GM10248 (cell line): Measurements from ENCODE around the gene CMIP.

Source experiments
- CTCF ChIA-PET: fragments of 300-600 bp; sonication (Branson Sonifier 250); formaldehyde crosslinking; extraction: SDS; loops from one replicate; lab custom pipeline; 2021; ENCODE audit warnings: antibody characterized with exemption; lab: Yijun Ruan, JAX
- POLR2A ChIA-PET: fragments of 350-650 bp; sonication (Branson Sonifier 250); formaldehyde crosslinking; extraction: SDS; loops from one replicate; lab custom pipeline; 2020; ENCODE audit warnings: antibody characterized with exemption; lab: Yijun Ruan, JAX
- DNase-seq: peaks from one replicate; pipeline ENCODE4 v3.0.0; 2012; ENCODE audit errors: extremely low spot score
- CTCF ChIP-seq: IDR thresholded peaks from 2 replicates; pipeline ENCODE4 v1.5.1; 2012; ENCODE audit warnings: mild to moderate bottlenecking, low read depth; ENCODE audit errors: extremely low read depth, missing control alignments, control extremely low read depth

The CMIP gene

GRCh38 chr16:81494888-81495287 lies 50.3 kb downstream of the CMIP start:
- ChIA-PET CTCF (interaction anchor here (1.1 to 8.1 kb wide), 5 partner anchors 11 to 235 kb away, joined by 3 to 53 read pairs (median 5); no protein-coding TSS in a partner anchor), POLR2A (no interaction called here)
- DNase-seq = no peak
- no peak for TF ChIP-seq CTCF

- no peak for DNase-seq
- no peak for TF ChIP-seq CTCF
- ChIA-PET POLR2A (no interaction called here), CTCF (interaction anchor here (1.3 to 8.1 kb wide), 3 partner anchors 12 to 126 kb away, joined by 3 to 53 read pairs (median 5); no protein-coding TSS in a partner anchor)
Measured at GRCh38 chr16:81495321-81496234, 51.0 kb downstream of the CMIP start.

GRCh38 chr16:81496321-81496720 lies 51.7 kb downstream of the CMIP start:
- ChIA-PET CTCF (interaction anchor here (1.3 to 8.1 kb wide), 3 partner anchors 13 to 245 kb away, joined by 3 to 53 read pairs (median 5); no protein-coding TSS in a partner anchor), POLR2A (no interaction called here)
- TF ChIP-seq CTCF = no peak

GRCh38 chr16:81496742-81497141 lies 52.1 kb downstream of the CMIP start:
- ChIA-PET CTCF (interaction anchor here (0.9 to 8.1 kb wide), 4 partner anchors 13 to 244 kb away, joined by 3 to 53 read pairs (median 3); no protein-coding TSS in a partner anchor), POLR2A (interaction anchor here (0.7 kb wide), 1 partner anchor 15 kb away, joined by 4 read pairs; no protein-coding TSS in a partner anchor)
- DNase-seq = no peak
- TF ChIP-seq CTCF = no peak

More at GRCh38 chr16:81496321-81496720, 51.7 kb downstream of the CMIP start:
- no peak for DNase-seq

GRCh38 chr16:81497690-81498089 lies 53.1 kb downstream of the CMIP start:
- POLR2A ChIA-PET = no interaction called here
- DNase-seq = peak; percentile 61
- CTCF ChIA-PET = interaction anchor here (0.7 to 8.1 kb wide), 8 partner anchors 14 to 199 kb away, joined by 3 to 53 read pairs (median 3); no protein-coding TSS in a partner anchor
- TF ChIP-seq CTCF = no peak

DNA sequence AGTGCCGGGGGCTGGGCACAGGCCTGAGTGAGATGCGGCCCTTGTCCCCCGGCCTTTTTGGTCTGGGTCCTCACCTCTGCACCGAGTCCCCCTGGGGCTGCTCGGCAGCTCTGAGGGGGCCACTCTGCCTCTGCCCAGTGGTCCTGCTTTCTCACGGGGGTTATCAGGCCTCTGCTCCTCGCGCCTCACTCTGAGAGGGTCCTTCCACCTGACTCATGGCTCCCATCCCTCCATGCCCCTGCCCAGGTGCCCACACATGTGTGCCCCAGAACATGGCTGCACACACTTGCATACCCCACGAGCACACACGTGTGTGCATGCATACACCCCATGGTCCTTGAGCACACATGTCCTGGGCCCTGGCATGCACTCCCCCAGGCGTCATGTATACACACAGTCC lies 53.7 kb downstream of the CMIP start:
- CTCF ChIA-PET = interaction anchor here (1.3 to 8.1 kb wide), 3 partner anchors 15 to 198 kb away, joined by 3 to 53 read pairs (median 5); no protein-coding TSS in a partner anchor
- DNase-seq = no peak
- POLR2A ChIA-PET = no interaction called here
- TF ChIP-seq CTCF = no peak
